HG03097 (cell line): Measurements from ENCODE around the gene MYL12A.
"Not testable (repeated sequence)": the region's sequence is repeated elsewhere in the genome, so short reads cannot be mapped to it uniquely, and the experiment has no call there.

Experiments
- ATAC-seq: cut with Tn5 transposase; IDR thresholded peaks from one replicate; pipeline ENCODE4 v1.9.1; 2021; ENCODE audit not compliant: unreplicated experiment, low FRiP score

Gene MYL12A

GRCh38 chr18:3251963-3252277 is 4.3 kb downstream of the MYL12A start:
- ATAC-seq, result no peak

GRCh38 chr18:3252843-3253242 is 5.2 kb downstream of the MYL12A start:
- no peak for ATAC-seq

GRCh38 chr18:3254725-3255124 is 7.1 kb downstream of the MYL12A start:
- no peak for ATAC-seq

GRCh38 chr18:3255611-3256165 is 8.1 kb downstream of the MYL12A start:
- ATAC-seq, result no peak

- no peak for ATAC-seq
Observed at GRCh38 chr18:3256693-3257626, 9.4 kb downstream of the MYL12A start.

GRCh38 chr18:3257627-3258120 is 10.1 kb downstream of the MYL12A start:
- ATAC-seq, result no peak

- ATAC-seq, result no peak
Observed at GRCh38 chr18:3260995-3261372, 13.4 kb downstream of the MYL12A start.

- peak; percentile 75 for ATAC-seq
Observed at GRCh38 chr18:3261373-3262233, 14.0 kb downstream of the MYL12A start, which contains the start of gene MYL12B. Gene MYL12B (plus strand): TSS chr18:3262133. CDS start chr18:3272899, 10,766 bp downstream.

- peak; percentile 33 for ATAC-seq
Observed at GRCh38 chr18:3262234-3263131, 14.9 kb downstream of the MYL12A start.

GRCh38 chr18:3263132-3263700 is 15.6 kb downstream of the MYL12A start:
- no peak for ATAC-seq

GRCh38 chr18:3264362-3264761 is 16.8 kb downstream of the MYL12A start:
- no peak for ATAC-seq

GRCh38 chr18:3265564-3266033 is 18.0 kb downstream of the MYL12A start:
- no peak for ATAC-seq

- no peak for ATAC-seq
Observed at GRCh38 chr18:3266062-3266608, 18.5 kb downstream of the MYL12A start.

GRCh38 chr18:3268306-3268705 is 20.7 kb downstream of the MYL12A start:
- ATAC-seq, result no peak

- ATAC-seq, result no peak
Observed at GRCh38 chr18:3269241-3269913, 21.8 kb downstream of the MYL12A start.

GRCh38 chr18:3269914-3270299 is 22.3 kb downstream of the MYL12A start:
- no peak for ATAC-seq

- no peak for ATAC-seq
Observed at GRCh38 chr18:3273042-3273441, 25.4 kb downstream of the MYL12A start.

- not testable (repeated sequence) for ATAC-seq
Observed at GRCh38 chr18:3277643-3278213, 30.1 kb downstream of the MYL12A start.
